Upper lobe of right lung (tissue), 1 donor: ENCODE data around the gene FOXC2. TPM values are rescaled to one million over a fixed set of nuclear protein-coding genes. Genes with fewer than 3 reads are reported as not detected.
A peak's percentile ranks its signal among the peaks of the same experiment; 100 is the strongest.

Experiments
- ATAC-seq: fragments of 200-7000 bp; cut with Tn5 transposase; one replicate; pipeline ENCODE4 v1.9.1; 2020; ENCODE audit warnings: mild to moderate bottlenecking, moderate library complexity
- DNase-seq: peaks from one replicate; pipeline ENCODE4 v3.0.0-alpha.2; 2020
- H3K27ac ChIP-seq: fragments of 200-600 bp; one replicate; pipeline ENCODE4 v1.8.0; 2022
- H3K27me3 ChIP-seq: fragments of 200-600 bp; one replicate; pipeline ENCODE4 v1.8.0; 2022; ENCODE audit warnings: mild to moderate bottlenecking
- H3K36me3 ChIP-seq: fragments of 200-600 bp; one replicate; pipeline ENCODE4 v1.8.0; 2022
- H3K4me1 ChIP-seq: fragments of 200-600 bp; one replicate; pipeline ENCODE4 v1.8.0; 2022
- H3K4me3 ChIP-seq: fragments of 200-600 bp; one replicate; pipeline ENCODE4 v1.8.0; 2022; ENCODE audit warnings: mild to moderate bottlenecking
- H3K9me3 ChIP-seq: fragments of 200-600 bp; one replicate; pipeline ENCODE4 v1.8.0; 2022
- CTCF ChIP-seq: fragments of 200-600 bp; IDR thresholded peaks from one replicate; pipeline ENCODE4 v1.8.0; 2022; ENCODE audit warnings: antibody characterized with exemption
- intact Hi-C: fragments of 100-400 bp; cut with DNase I; formaldehyde crosslinking; loops from one replicate; pipeline ENCODE4 v1.11.0; 2022
- total RNA-seq: library from RNA; stranded (reverse); fragmentation: NEBNext Ultra II Directional; extraction: Animal tissue kit (Norgen Biotek cat#: 25700); gene quantifications from one replicate; pipeline ENCODE4 v1.2.1, GENCODE V29; 2021
- donor health status: DM: no; HTN: yes; CAD: no; lungs with severe emphysema.

The FOXC2 gene
- total RNA-seq, 1 donor from 2014 or later, result 1.1 TPM

- ATAC-seq (no peak), DNase-seq (no peak)
- Histone ChIP-seq H3K27ac (no peak overlapping the region), H3K9me3 (no peaks in the 10 kb centered on the region), H3K4me3 (no peak overlapping the region), H3K36me3 (no peaks in the 10 kb centered on the region), H3K4me1 (no peaks in the 10 kb centered on the region), H3K27me3 (peaks cover 3% of the 10 kb centered on the region)
- intact Hi-C loops, result no loop called here
- TF ChIP-seq CTCF, result no peak
Measured at GRCh38 chr16:86614699-86615098, 48.1 kb downstream of the FOXC2 start.

GRCh38 chr16:86616906-86617305 lies 50.3 kb downstream of the FOXC2 start:
- H3K36me3 ChIP-seq, result no peaks in the 10 kb centered on the region
- no peak overlapping the region for H3K27ac ChIP-seq
- H3K27me3 ChIP-seq, result peaks cover 3% of the 10 kb centered on the region
- no peak overlapping the region for H3K4me3 ChIP-seq
- no peaks in the 10 kb centered on the region for H3K4me1 ChIP-seq
- no peak for DNase-seq
- intact Hi-C loops, result no loop called here
- H3K9me3 ChIP-seq, result no peaks in the 10 kb centered on the region
- no peak for ATAC-seq
- TF ChIP-seq CTCF, result no peak

GRCh38 chr16:86618431-86619238 lies 52.0 kb downstream of the FOXC2 start:
- DNase-seq (no peak), ATAC-seq (peak; percentile 15)
- Histone ChIP-seq H3K36me3 (no peaks in the 10 kb centered on the region), H3K27me3 (peaks cover 3% of the 10 kb centered on the region), H3K27ac (no peak overlapping the region), H3K4me1 (no peaks in the 10 kb centered on the region), H3K4me3 (peak overlapping the region; percentile 15), H3K9me3 (no peaks in the 10 kb centered on the region)
- no peak for TF ChIP-seq CTCF
- intact Hi-C loops, result no loop called here

Other genes with a start within 250 kb of the FOXC2 start
- gene FOXF1, start 56.3 kb upstream of the FOXC2 start, total RNA-seq, result 46.4 TPM
- gene MTHFSD, start 11.6 kb upstream of the FOXC2 start, total RNA-seq, result 18.7 TPM
- gene FOXL1, start 11.7 kb downstream of the FOXC2 start, total RNA-seq, result 0.81 TPM